Activated naive CD8-positive, alpha-beta T cell (primary cell): ENCODE data around the gene TTLL9.

ENCODE experiments used
- H3K27ac Mint-ChIP-seq: one replicate; pipeline ENCODE4 v1.8.0; 2021; ENCODE audit warnings: mixed read lengths
- H3K27me3 Mint-ChIP-seq: one replicate; pipeline ENCODE4 v1.8.0; 2021; ENCODE audit warnings: mixed read lengths
- H3K36me3 Mint-ChIP-seq: one replicate; pipeline ENCODE4 v1.8.0; 2021; ENCODE audit warnings: mixed read lengths
- H3K4me1 Mint-ChIP-seq: one replicate; pipeline ENCODE4 v1.8.0; 2021; ENCODE audit warnings: low read depth, mixed read lengths
- H3K4me3 Mint-ChIP-seq: one replicate; pipeline ENCODE4 v1.8.0; 2021; ENCODE audit warnings: mild to moderate bottlenecking, mixed read lengths
- H3K9me3 Mint-ChIP-seq: one replicate; pipeline ENCODE4 v1.8.0; 2021; ENCODE audit warnings: low read depth, mixed read lengths

TTLL9 gene

DNA sequence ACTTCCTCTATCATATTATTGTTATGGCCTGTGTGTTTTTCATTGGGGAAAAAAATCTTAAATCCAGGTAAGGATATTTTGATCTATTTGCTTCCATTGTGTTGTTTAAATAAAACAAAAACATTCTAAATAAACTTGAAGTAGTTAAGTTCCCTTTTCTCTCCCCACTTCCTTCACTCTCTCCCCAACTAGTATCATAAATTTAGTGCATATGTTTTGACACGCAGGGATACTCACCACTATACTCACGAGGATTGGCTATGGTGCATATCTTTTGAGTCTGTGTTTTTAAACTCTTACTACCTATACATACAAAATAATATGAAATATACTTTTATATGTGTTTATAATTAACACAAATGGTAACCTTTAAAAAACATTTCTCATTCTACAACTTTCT lies 5.2 kb downstream of the TTLL9 start:
- Mint-ChIP-seq H3K9me3 (no peaks in the 10 kb centered on the region), H3K36me3 (no peaks in the 10 kb centered on the region)

DNA sequence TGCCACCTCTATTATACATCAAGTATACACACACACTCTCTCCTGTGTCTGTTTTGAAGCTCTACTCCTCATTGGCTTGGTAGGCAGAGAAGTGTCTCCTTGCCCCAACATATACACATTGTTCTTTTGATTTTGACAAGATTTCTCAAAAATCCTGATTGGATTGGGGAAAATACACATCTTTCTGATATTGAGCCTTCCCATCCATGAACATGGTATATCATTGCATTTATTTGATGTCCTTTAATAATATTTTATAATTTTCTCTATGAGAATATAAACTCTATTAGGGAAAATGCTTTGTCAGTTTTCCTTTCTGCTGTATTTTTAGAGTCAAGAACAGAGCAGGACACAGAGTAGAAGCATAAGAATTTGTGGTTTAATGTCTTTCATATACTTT lies 7.2 kb downstream of the TTLL9 start:
- Mint-ChIP-seq H3K4me1 (peaks cover 9% of the 10 kb centered on the region), H3K4me3 (no peak overlapping the region), H3K27me3 (peaks cover 2% of the 10 kb centered on the region), H3K36me3 (no peaks in the 10 kb centered on the region), H3K9me3 (no peaks in the 10 kb centered on the region), H3K27ac (no peak overlapping the region)

More for the DNA sequence above, 5.2 kb downstream of the TTLL9 start:
- Mint-ChIP-seq H3K4me3 (no peak overlapping the region), H3K27ac (no peak overlapping the region), H3K4me1 (peaks cover 9% of the 10 kb centered on the region), H3K27me3 (peaks cover 8% of the 10 kb centered on the region)

GRCh38 chr20:31879143-31879987 lies 8.9 kb downstream of the TTLL9 start:
- H3K4me1 Mint-ChIP-seq, result peaks cover 9% of the 10 kb centered on the region
- peaks cover 1% of the 10 kb centered on the region for H3K27me3 Mint-ChIP-seq
- H3K9me3 Mint-ChIP-seq, result no peaks in the 10 kb centered on the region
- H3K36me3 Mint-ChIP-seq, result no peaks in the 10 kb centered on the region
- H3K27ac Mint-ChIP-seq, result peak overlapping the region; percentile 79
- peak overlapping the region; percentile 94 for H3K4me3 Mint-ChIP-seq

DNA sequence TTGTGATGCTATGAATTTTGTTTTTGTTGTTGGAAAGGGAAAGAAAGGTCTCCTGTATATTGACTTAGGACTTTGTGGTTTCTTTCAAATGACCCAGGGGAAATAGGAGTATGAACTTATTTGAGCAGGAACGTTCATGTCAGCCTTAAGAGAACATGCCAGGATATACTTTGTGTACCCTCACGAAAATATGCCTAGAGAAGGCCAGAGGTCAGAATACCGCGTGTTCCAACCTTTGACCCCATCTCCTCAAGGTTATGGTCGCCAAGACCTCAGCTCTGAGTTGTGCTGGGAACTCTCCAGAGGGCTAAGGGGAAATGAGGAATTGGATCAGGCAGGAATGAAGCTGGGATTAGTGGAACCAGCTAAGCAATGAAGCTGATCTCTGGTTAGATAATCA lies 11.5 kb downstream of the TTLL9 start:
- Mint-ChIP-seq H3K4me3 (no peak overlapping the region), H3K27me3 (peaks cover 5% of the 10 kb centered on the region), H3K4me1 (peaks cover 9% of the 10 kb centered on the region), H3K27ac (no peak overlapping the region), H3K36me3 (no peaks in the 10 kb centered on the region), H3K9me3 (no peaks in the 10 kb centered on the region)

- no peak overlapping the region for H3K4me3 Mint-ChIP-seq
- peaks cover 9% of the 10 kb centered on the region for H3K4me1 Mint-ChIP-seq
- H3K9me3 Mint-ChIP-seq, result no peaks in the 10 kb centered on the region
- no peaks in the 10 kb centered on the region for H3K36me3 Mint-ChIP-seq
- H3K27me3 Mint-ChIP-seq, result peaks cover 5% of the 10 kb centered on the region
- no peak overlapping the region for H3K27ac Mint-ChIP-seq
Observed at GRCh38 chr20:31883829-31884228, 13.4 kb downstream of the TTLL9 start.

DNA sequence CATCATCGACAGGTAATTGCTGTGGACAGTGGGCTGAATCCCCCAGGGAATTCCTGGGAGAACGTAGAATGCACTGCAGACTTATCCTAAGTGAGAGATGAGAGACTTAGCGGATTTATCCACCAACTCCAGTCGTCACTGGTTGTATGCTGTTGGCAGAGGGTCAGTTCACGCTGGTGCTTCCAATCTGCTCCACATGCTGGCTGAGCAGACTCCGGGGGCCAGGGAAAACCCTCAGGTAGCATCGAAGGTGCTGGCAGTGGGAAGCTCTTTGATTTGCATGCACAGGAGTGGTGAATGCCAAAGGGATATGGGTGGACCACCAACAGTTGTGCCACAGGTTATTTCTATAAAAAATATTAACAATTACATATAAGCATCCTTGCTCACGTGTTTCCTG lies 20.2 kb downstream of the TTLL9 start:
- H3K27me3 Mint-ChIP-seq, result peaks cover 5% of the 10 kb centered on the region
- no peak overlapping the region for H3K4me3 Mint-ChIP-seq
- H3K9me3 Mint-ChIP-seq, result no peaks in the 10 kb centered on the region
- no peak overlapping the region for H3K27ac Mint-ChIP-seq
- no peaks in the 10 kb centered on the region for H3K4me1 Mint-ChIP-seq
- H3K36me3 Mint-ChIP-seq, result no peaks in the 10 kb centered on the region

GRCh38 chr20:31894980-31895675 lies 24.7 kb downstream of the TTLL9 start:
- no peaks in the 10 kb centered on the region for H3K36me3 Mint-ChIP-seq
- H3K4me1 Mint-ChIP-seq, result no peaks in the 10 kb centered on the region
- H3K27ac Mint-ChIP-seq, result no peak overlapping the region
- H3K27me3 Mint-ChIP-seq, result peaks cover 8% of the 10 kb centered on the region
- H3K4me3 Mint-ChIP-seq, result no peak overlapping the region
- H3K9me3 Mint-ChIP-seq, result no peaks in the 10 kb centered on the region

GRCh38 chr20:31896049-31896448 lies 25.6 kb downstream of the TTLL9 start:
- Mint-ChIP-seq H3K27ac (no peak overlapping the region), H3K4me1 (no peaks in the 10 kb centered on the region), H3K4me3 (no peak overlapping the region), H3K27me3 (peaks cover 11% of the 10 kb centered on the region), H3K36me3 (no peaks in the 10 kb centered on the region), H3K9me3 (no peaks in the 10 kb centered on the region)

- no peak overlapping the region for H3K4me3 Mint-ChIP-seq
- no peaks in the 10 kb centered on the region for H3K4me1 Mint-ChIP-seq
- H3K9me3 Mint-ChIP-seq, result no peaks in the 10 kb centered on the region
- H3K27ac Mint-ChIP-seq, result no peak overlapping the region
- peaks cover 9% of the 10 kb centered on the region for H3K27me3 Mint-ChIP-seq
- H3K36me3 Mint-ChIP-seq, result no peaks in the 10 kb centered on the region
Observed at GRCh38 chr20:31897541-31897940, 27.1 kb downstream of the TTLL9 start.

- Mint-ChIP-seq H3K4me3 (no peak overlapping the region), H3K36me3 (no peaks in the 10 kb centered on the region), H3K9me3 (no peaks in the 10 kb centered on the region), H3K4me1 (no peaks in the 10 kb centered on the region), H3K27ac (no peak overlapping the region), H3K27me3 (peaks cover 5% of the 10 kb centered on the region)
Observed at GRCh38 chr20:31901615-31902014, 31.2 kb downstream of the TTLL9 start.

GRCh38 chr20:31903627-31904386 lies 33.4 kb downstream of the TTLL9 start:
- no peak overlapping the region for H3K4me3 Mint-ChIP-seq
- no peaks in the 10 kb centered on the region for H3K9me3 Mint-ChIP-seq
- H3K4me1 Mint-ChIP-seq, result no peaks in the 10 kb centered on the region
- no peaks in the 10 kb centered on the region for H3K36me3 Mint-ChIP-seq
- H3K27ac Mint-ChIP-seq, result no peak overlapping the region
- H3K27me3 Mint-ChIP-seq, result peaks cover 3% of the 10 kb centered on the region

- Mint-ChIP-seq H3K4me3 (no peak overlapping the region), H3K9me3 (no peaks in the 10 kb centered on the region), H3K27me3 (no peaks in the 10 kb centered on the region), H3K4me1 (no peaks in the 10 kb centered on the region), H3K36me3 (no peaks in the 10 kb centered on the region), H3K27ac (no peak overlapping the region)
Observed at GRCh38 chr20:31906001-31906400, 35.6 kb downstream of the TTLL9 start.

- Mint-ChIP-seq H3K27ac (no peak overlapping the region), H3K4me1 (no peaks in the 10 kb centered on the region), H3K9me3 (no peaks in the 10 kb centered on the region), H3K27me3 (no peaks in the 10 kb centered on the region), H3K4me3 (no peak overlapping the region), H3K36me3 (no peaks in the 10 kb centered on the region)
Observed at GRCh38 chr20:31907046-31907445, 36.6 kb downstream of the TTLL9 start.

- no peak overlapping the region for H3K4me3 Mint-ChIP-seq
- no peaks in the 10 kb centered on the region for H3K4me1 Mint-ChIP-seq
- H3K36me3 Mint-ChIP-seq, result no peaks in the 10 kb centered on the region
- H3K27ac Mint-ChIP-seq, result no peak overlapping the region
- no peaks in the 10 kb centered on the region for H3K27me3 Mint-ChIP-seq
- no peaks in the 10 kb centered on the region for H3K9me3 Mint-ChIP-seq
Observed at GRCh38 chr20:31908016-31908415, 37.6 kb downstream of the TTLL9 start.

- Mint-ChIP-seq H3K27me3 (no peaks in the 10 kb centered on the region), H3K9me3 (no peaks in the 10 kb centered on the region), H3K4me3 (no peak overlapping the region), H3K36me3 (no peaks in the 10 kb centered on the region), H3K4me1 (no peaks in the 10 kb centered on the region), H3K27ac (no peak overlapping the region)
Observed at GRCh38 chr20:31908424-31908823, 38.0 kb downstream of the TTLL9 start.
